IMR-90 (cell line): Measurements from ENCODE around the gene INPP5A. TPM values are rescaled to one million over a fixed set of nuclear protein-coding genes. Genes with fewer than 3 reads are reported as not detected.

Experiments
- ATAC-seq: fragments of 200-7000 bp; cut with Tn5 transposase; 2 replicates; pipeline ENCODE4 v1.9.1; 2020; ENCODE audit warnings: low read depth, mild to moderate bottlenecking, moderate library complexity
- BruUV-seq: library from RNA; stranded (reverse); fragments of 400-500 nt; replicated peaks from 2 replicates; lab custom pipeline; 2021; lab: Mats Ljungman, UMichigan
- CTCF ChIA-PET: fragments of 300-600 bp; formaldehyde crosslinking; extraction: SDS; loops from one replicate; lab custom pipeline; 2021; ENCODE audit warnings: antibody characterized with exemption; lab: Yijun Ruan, JAX
- POLR2A ChIA-PET: fragments of 300-600 bp; sonication (Branson Sonifier 250); formaldehyde crosslinking; loops from one replicate; lab custom pipeline; 2022; ENCODE audit warnings: antibody characterized with exemption; ENCODE audit not compliant: unreplicated experiment; lab: Charles Lee
- DNase-seq: peaks from one replicate; pipeline ENCODE4 v3.0.0; 2013
- H2AFZ ChIP-seq: replicated peaks from 2 replicates; pipeline ENCODE3; 2013; ENCODE audit warnings: low read length, mild to moderate bottlenecking; ENCODE audit not compliant: poor library complexity
- H2AK5ac ChIP-seq: 2 replicates; pipeline ENCODE4 v1.6.1; 2013; ENCODE audit warnings: low read depth, low read length, inconsistent platforms
- H2AK9ac ChIP-seq: replicated peaks from 2 replicates; pipeline ENCODE3; 2013; ENCODE audit warnings: mild to moderate bottlenecking, low read depth, low read length, moderate library complexity; ENCODE audit not compliant: poor library complexity
- H2BK120ac ChIP-seq: 2 replicates; pipeline ENCODE4 v1.6.1; 2013; ENCODE audit warnings: low read depth, low read length, inconsistent platforms
- H2BK15ac ChIP-seq: 3 replicates; pipeline ENCODE4 v1.6.1; 2013; ENCODE audit warnings: low read depth, low read length, inconsistent platforms
- H2BK20ac ChIP-seq: 2 replicates; pipeline ENCODE4 v1.6.1; 2013; ENCODE audit warnings: low read depth, mild to moderate bottlenecking, inconsistent platforms, low read length, moderate library complexity
- H2BK5ac ChIP-seq: 2 replicates; pipeline ENCODE4 v1.6.1; 2013; ENCODE audit warnings: mild to moderate bottlenecking, low read depth, low read length, inconsistent platforms; ENCODE audit not compliant: poor library complexity, severe bottlenecking
- H3K14ac ChIP-seq: replicated peaks from 2 replicates; pipeline ENCODE4 v1.6.1; 2013; ENCODE audit warnings: low read depth, low read length, inconsistent platforms
- H3K18ac ChIP-seq: 2 replicates; pipeline ENCODE4 v1.6.1; 2013; ENCODE audit warnings: low read depth, low read length, control low read depth
- H3K23ac ChIP-seq: 2 replicates; pipeline ENCODE4 v1.6.1; 2013; ENCODE audit warnings: low read depth, low read length, inconsistent platforms
- H3K27ac ChIP-seq: 2 replicates; pipeline ENCODE4 v1.5.1; 2013; ENCODE audit warnings: mild to moderate bottlenecking, control low read depth, low read length; ENCODE audit not compliant: insufficient read depth
- H3K27me3 ChIP-seq: 2 replicates; pipeline ENCODE4 v1.6.1; 2013; ENCODE audit warnings: low read length; ENCODE audit not compliant: control insufficient read depth, insufficient read depth
- H3K36me3 ChIP-seq: 2 replicates; pipeline ENCODE4 v1.6.1; 2013; ENCODE audit warnings: low read length, mixed read lengths; ENCODE audit not compliant: control insufficient read depth, insufficient read depth
- H3K4ac ChIP-seq: 2 replicates; pipeline ENCODE4 v1.6.1; 2013; ENCODE audit warnings: low read depth, low read length, inconsistent platforms
- H3K4me1 ChIP-seq: 2 replicates; pipeline ENCODE4 v1.6.1; 2013; ENCODE audit warnings: low read length, mixed read lengths; ENCODE audit not compliant: control insufficient read depth, insufficient read depth
- H3K4me2 ChIP-seq: 2 replicates; pipeline ENCODE4 v1.6.1; 2013; ENCODE audit warnings: low read depth, mild to moderate bottlenecking, control low read depth, low read length, moderate library complexity
- H3K4me3 ChIP-seq: 2 replicates; pipeline ENCODE4 v1.5.1; 2013; ENCODE audit warnings: low read depth, mild to moderate bottlenecking, control low read depth, low read length, moderate library complexity; ENCODE audit not compliant: insufficient read depth
- H3K56ac ChIP-seq: 2 replicates; pipeline ENCODE4 v1.6.1; 2013; ENCODE audit warnings: low read length, inconsistent platforms; ENCODE audit not compliant: insufficient read depth; ENCODE audit errors: extremely low read depth
- H3K79me1 ChIP-seq, 2 experiments: 2 replicates each; pipeline ENCODE4 v1.6.1; 2013; ENCODE audit warnings: low read length in 2 of 2, inconsistent platforms in 1 of 2, low read depth in 1 of 2
- H3K9ac ChIP-seq: 2 replicates; pipeline ENCODE4 v1.6.1; 2013; ENCODE audit warnings: low read depth, low read length, control low read depth
- H3K9me1 ChIP-seq: 2 replicates; pipeline ENCODE4 v1.6.1; 2013; ENCODE audit warnings: low read length, inconsistent platforms; ENCODE audit not compliant: insufficient read depth
- H3K9me3 ChIP-seq: 2 replicates; pipeline ENCODE4 v1.6.1; 2013; ENCODE audit warnings: low read length; ENCODE audit not compliant: control insufficient read depth, insufficient read depth
- H4K20me1 ChIP-seq: 2 replicates; pipeline ENCODE4 v1.6.1; 2013; ENCODE audit warnings: low read length, inconsistent platforms; ENCODE audit not compliant: insufficient read depth
- H4K5ac ChIP-seq: 2 replicates; pipeline ENCODE4 v1.6.1; 2013; ENCODE audit warnings: mild to moderate bottlenecking, low read depth, low read length, control low read depth
- H4K8ac ChIP-seq, 2 experiments: 2 replicates each; pipeline ENCODE4 v1.6.1; 2013; ENCODE audit warnings: low read depth in 2 of 2, low read length in 2 of 2, control low read depth in 1 of 2, inconsistent platforms in 1 of 2
- H4K91ac ChIP-seq: 2 replicates; pipeline ENCODE4 v1.6.1; 2013; ENCODE audit warnings: low read depth, low read length, inconsistent platforms; ENCODE audit not compliant: insufficient read depth
- RFX5 ChIP-seq: IDR thresholded peaks from 2 replicates; pipeline ENCODE4 v1.8.0; 2012; ENCODE audit warnings: low read depth, mild to moderate bottlenecking, low read length, moderate library complexity
- USF2 ChIP-seq: fragments of 150-350 bp; IDR thresholded peaks from 2 replicates; pipeline ENCODE4 v1.6.1; 2017; ENCODE audit warnings: mild to moderate bottlenecking, antibody characterized with exemption, low read length, low read depth
- WGBS, 2 experiments: methylation state at CpG; one replicate each; pipeline versions ENCODE4 v1.1.5 to v1.1.7; 2013; ENCODE audit warnings: missing lambda C conversion rate in 2 of 2; ENCODE audit not compliant: insufficient read length in 1 of 2; ENCODE audit errors: extremely low coverage in 2 of 2; 5-methylcytosine and 5-hydroxymethylcytosine counted together
- dilution Hi-C: fragments of 300-500 bp; cut with HindIII; formaldehyde crosslinking; loops from one replicate; pipeline ENCODE4 v1.14.3; 2018; ENCODE audit warnings: low sequenced_read_pairs; ENCODE audit not compliant: unreplicated experiment
- in situ Hi-C: fragments of 300-500 bp; cut with MboI; formaldehyde crosslinking; loops from 3 replicates; pipeline ENCODE4 v1.14.3; 2019; ENCODE audit warnings: low sequenced_read_pairs, inconsistent platforms, mixed read lengths
- intact Hi-C: fragments of 100-400 bp; cut with micrococcal nuclease; formaldehyde crosslinking; loops from 2 replicates; pipeline ENCODE4 v1.10.0; 2022
- polyA plus RNA-seq, 3 experiments: library from polyadenylated mRNA; depleted of rRNA; stranded (reverse); fragments of >200 nt; gene quantifications; 2 replicates each; pipeline ENCODE4 v1.2.3, GENCODE V29; 2012; ENCODE audit warnings: low replicate concordance in 1 of 3
- total RNA-seq: library from RNA; depleted of rRNA; stranded (reverse); fragments of >200 nt; gene quantifications from 2 replicates; pipeline ENCODE4 v1.2.3, GENCODE V29; 2012

INPP5A gene
- total and polyA plus RNA-seq, 2 of the 4 experiments (the other 2 are of a cell fraction) = 21.4 to 36.7 TPM

DNA sequence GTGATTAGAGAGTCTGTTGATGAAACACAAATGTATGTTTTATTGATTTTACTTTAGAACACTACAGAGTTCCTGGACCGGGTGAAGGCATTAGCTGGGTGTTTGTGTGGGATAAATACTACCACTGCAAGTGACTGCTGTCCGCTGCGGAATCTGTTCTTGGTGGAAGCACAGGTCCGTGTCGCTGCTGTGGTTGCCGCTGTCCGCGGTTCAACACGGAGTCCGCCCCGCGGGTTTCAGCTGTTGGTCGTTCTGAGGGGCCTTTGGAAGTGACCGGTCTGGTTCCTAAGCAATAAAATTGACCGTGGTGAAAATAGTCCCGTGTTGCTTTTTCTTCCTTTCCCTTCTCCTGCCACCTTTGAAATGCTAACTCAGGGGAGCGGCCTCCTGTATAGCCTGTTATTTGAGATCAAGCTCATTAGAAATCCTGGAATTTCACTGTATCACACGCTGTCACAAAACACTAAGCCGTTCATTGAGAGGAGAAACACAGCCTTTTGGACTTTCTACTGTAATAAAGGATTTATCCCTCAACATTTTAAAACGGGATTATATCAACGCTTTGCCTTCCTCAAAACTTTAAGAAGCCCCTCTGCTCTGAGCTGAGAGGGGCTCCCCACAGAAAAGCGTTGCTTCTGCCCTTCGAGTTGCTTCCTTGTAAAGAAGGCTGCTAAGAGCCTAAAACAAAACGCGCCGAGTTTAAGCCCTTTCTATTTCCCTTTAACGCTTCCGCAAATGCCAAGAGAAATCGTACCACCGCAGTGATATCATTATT is 245.8 kb downstream of the INPP5A start:
- DNase-seq (no peak), ATAC-seq (no peak)
- Histone ChIP-seq H3K9me3 (peaks cover 5% of the 10 kb centered on the region; the same call in 1 of the 2 replicates), H3K14ac (no peak overlapping the region), H2BK120ac (no peak overlapping the region), H3K23ac (no peak overlapping the region), H4K5ac (no peak overlapping the region), H3K27ac (no peak overlapping the region), H3K9me1 (no peaks in the 10 kb centered on the region), H3K27me3 (peaks cover 45% of the 10 kb centered on the region), H2BK5ac (no peak overlapping the region), H3K4ac (no peak overlapping the region), H3K9ac (no peak overlapping the region), H3K18ac (no peak overlapping the region), H3K4me2 (no peak overlapping the region), H3K56ac (no peak overlapping the region), H2BK15ac (no peak overlapping the region), H4K91ac (no peak overlapping the region), H2BK20ac (no peak overlapping the region), H2AK5ac (no peak overlapping the region), H3K4me1 (no peaks in the 10 kb centered on the region), H3K36me3 (peaks cover 8% of the 10 kb centered on the region), H4K8ac (no peak overlapping the region), H3K4me3 (no peak overlapping the region), H3K79me1 (no peaks in the 10 kb centered on the region), H2AFZ (no peak overlapping the region), H4K20me1 (no peaks in the 10 kb centered on the region), H2AK9ac (no peak overlapping the region)
- WGBS, 2 experiments = 88% methylated on average over 11 of the region's 30 CpGs; no CpG with 5 or more reads in 1 of the 2 experiments
- BruUV-seq = no TSS peak
- ChIA-PET CTCF (no interaction called here), POLR2A (no interaction called here)
- in situ Hi-C loops = no loop called here
- TF ChIP-seq RFX5 = no peak
- TF ChIP-seq USF2 = no peak
- intact Hi-C loops = no loop called here
- dilution Hi-C loops = no loop called here
